ENCODE measurements around the gene SLIT3.

GRCh38 chr5:168830833-168831232 lies 470.1 kb downstream of the SLIT3 start:
- TF ChIP-seq POLR2AphosphoS5 (IDR thresholded peaks at IDR 0.05; ENCODE audit: borderline replicate concordance, low read depth, low read length): no peak
- no peak for TF ChIP-seq EZH2 (IDR thresholded peaks at IDR 0.05)

All from SK-N-MC (cell line).